DLD1 (cell line): ENCODE data around the gene GPC5.
"Not testable (repeated sequence)": the region's sequence is repeated elsewhere in the genome, so short reads cannot be mapped to it uniquely, and the experiment has no call there.

Experiments used
- in situ Hi-C: cut with HindIII; loops from 2 replicates; pipeline ENCODE4 v1.10.0; 2017; ENCODE audit warnings: low sequenced_read_pairs

GPC5 gene

GRCh38 chr13:91398413-91399188 lies at the start of gene GPC5:
GPC5 (plus strand) TSS chr13:91398621.
- in situ Hi-C loops = no loop called here

GRCh38 chr13:91348906-91349435 lies 49.5 kb upstream of the GPC5 start:
- in situ Hi-C loops = no loop called here

- in situ Hi-C loops = no loop called here
Measured at GRCh38 chr13:91349992-91350911, 48.2 kb upstream of the GPC5 start.

GRCh38 chr13:91351123-91351522 lies 47.3 kb upstream of the GPC5 start:
- in situ Hi-C loops = no loop called here

GRCh38 chr13:91351980-91352379 lies 46.4 kb upstream of the GPC5 start:
- in situ Hi-C loops = no loop called here

GRCh38 chr13:91352891-91353290 lies 45.5 kb upstream of the GPC5 start:
- in situ Hi-C loops = not testable (repeated sequence)

- in situ Hi-C loops = no loop called here
Measured at GRCh38 chr13:91353494-91353893, 44.9 kb upstream of the GPC5 start.

GRCh38 chr13:91355099-91355825 lies 43.2 kb upstream of the GPC5 start:
- in situ Hi-C loops = no loop called here

- in situ Hi-C loops = no loop called here
Measured at GRCh38 chr13:91355826-91356710, 42.4 kb upstream of the GPC5 start.

- in situ Hi-C loops = no loop called here
Measured at GRCh38 chr13:91356919-91357612, 41.4 kb upstream of the GPC5 start.

- in situ Hi-C loops = no loop called here
Measured at GRCh38 chr13:91357613-91358386, 40.6 kb upstream of the GPC5 start.

GRCh38 chr13:91358387-91358782 lies 40.0 kb upstream of the GPC5 start:
- in situ Hi-C loops = no loop called here

- in situ Hi-C loops = no loop called here
Measured at GRCh38 chr13:91359111-91359510, 39.3 kb upstream of the GPC5 start.

- in situ Hi-C loops = no loop called here
Measured at GRCh38 chr13:91359631-91360030, 38.8 kb upstream of the GPC5 start.

- in situ Hi-C loops = no loop called here
Measured at GRCh38 chr13:91360246-91360751, 38.1 kb upstream of the GPC5 start.

GRCh38 chr13:91361755-91362271 lies 36.6 kb upstream of the GPC5 start:
- in situ Hi-C loops = no loop called here

- in situ Hi-C loops = no loop called here
Measured at GRCh38 chr13:91362908-91363307, 35.5 kb upstream of the GPC5 start.

- in situ Hi-C loops = no loop called here
Measured at GRCh38 chr13:91368101-91368500, 30.3 kb upstream of the GPC5 start.
